OCI-LY3 (cell line): ENCODE results near the gene ACVR1.
A peak's percentile ranks its signal among the peaks of the same experiment; 100 is the strongest.

Experiments used
- H2AFZ ChIP-seq: fragments of 200-600, 300-600 bp; shearing (Covaris generic); 2 replicates; pipeline ENCODE4 v1.6.0; 2014; ENCODE audit warnings: antibody characterized with exemption, low read depth, low read length
- H3K27ac ChIP-seq: fragments of 200-600, 300-600 bp; sonication (generic); 2 replicates; pipeline ENCODE4 v1.5.1; 2014; ENCODE audit warnings: mild to moderate bottlenecking, low read length, moderate library complexity, mixed read lengths
- H3K27me3 ChIP-seq: fragments of 200-600, 300-600 bp; sonication (generic); 2 replicates; pipeline ENCODE4 v1.6.1; 2014; ENCODE audit warnings: low read depth, low read length, mixed read lengths
- H3K36me3 ChIP-seq: fragments of 200-600, 300-600 bp; sonication (generic); replicated peaks from 2 replicates; pipeline ENCODE3; 2014; ENCODE audit warnings: low read depth, low read length, mixed read lengths
- H3K4me1 ChIP-seq: fragments of 300-600, 200-600 bp; sonication (generic); 2 replicates; pipeline ENCODE4 v1.6.1; 2014; ENCODE audit warnings: low read length, mixed read lengths
- H3K4me2 ChIP-seq: fragments of 200-600, 300-600 bp; sonication (generic); 2 replicates; pipeline ENCODE4 v1.6.1; 2014; ENCODE audit warnings: low read length, mixed read lengths
- H3K4me3 ChIP-seq: fragments of 300-600, 200-600 bp; sonication (generic); 2 replicates; pipeline ENCODE4 v1.5.1; 2014; ENCODE audit warnings: antibody characterized with exemption, mild to moderate bottlenecking, low read length, moderate library complexity
- H3K79me2 ChIP-seq: fragments of 300-600, 200-600 bp; shearing (Covaris generic); 2 replicates; pipeline ENCODE4 v1.6.1; 2014; ENCODE audit warnings: mild to moderate bottlenecking, low read length, mixed read lengths
- H3K9ac ChIP-seq: fragments of 300-600, 200-600 bp; shearing (Covaris generic); 2 replicates; pipeline ENCODE4 v1.6.0; 2014; ENCODE audit warnings: mild to moderate bottlenecking, low read length, moderate library complexity
- H3K9me3 ChIP-seq: fragments of 200-600, 300-600 bp; shearing (Covaris generic); 2 replicates; pipeline ENCODE4 v1.6.1; 2014; ENCODE audit warnings: low read length, mixed read lengths; ENCODE audit not compliant: insufficient read depth
- H4K20me1 ChIP-seq: fragments of 200-600, 300-600 bp; sonication (generic); 2 replicates; pipeline ENCODE4 v1.6.1; 2016; ENCODE audit warnings: low read length, mixed read lengths; ENCODE audit not compliant: insufficient read depth
- EZH2phosphoT487 ChIP-seq: fragments of 200-600 bp; shearing (Covaris generic); IDR thresholded peaks from 2 replicates; pipeline ENCODE4 v1.6.1; 2018; ENCODE audit warnings: antibody characterized with exemption, mixed run types, low read depth
- TF ChIP-seq, protein P1 (sequence below): fragments of 200-600, 300-600 bp; sonication (generic); IDR thresholded peaks from 2 replicates; pipeline ENCODE4 v1.5.1; 2014; ENCODE audit warnings: antibody characterized with exemption, low read length, low read depth

ACVR1 gene

GRCh38 chr2:157790780-157791179, 85.3 kb downstream of the ACVR1 start:
- TF ChIP-seq, protein P1, sequence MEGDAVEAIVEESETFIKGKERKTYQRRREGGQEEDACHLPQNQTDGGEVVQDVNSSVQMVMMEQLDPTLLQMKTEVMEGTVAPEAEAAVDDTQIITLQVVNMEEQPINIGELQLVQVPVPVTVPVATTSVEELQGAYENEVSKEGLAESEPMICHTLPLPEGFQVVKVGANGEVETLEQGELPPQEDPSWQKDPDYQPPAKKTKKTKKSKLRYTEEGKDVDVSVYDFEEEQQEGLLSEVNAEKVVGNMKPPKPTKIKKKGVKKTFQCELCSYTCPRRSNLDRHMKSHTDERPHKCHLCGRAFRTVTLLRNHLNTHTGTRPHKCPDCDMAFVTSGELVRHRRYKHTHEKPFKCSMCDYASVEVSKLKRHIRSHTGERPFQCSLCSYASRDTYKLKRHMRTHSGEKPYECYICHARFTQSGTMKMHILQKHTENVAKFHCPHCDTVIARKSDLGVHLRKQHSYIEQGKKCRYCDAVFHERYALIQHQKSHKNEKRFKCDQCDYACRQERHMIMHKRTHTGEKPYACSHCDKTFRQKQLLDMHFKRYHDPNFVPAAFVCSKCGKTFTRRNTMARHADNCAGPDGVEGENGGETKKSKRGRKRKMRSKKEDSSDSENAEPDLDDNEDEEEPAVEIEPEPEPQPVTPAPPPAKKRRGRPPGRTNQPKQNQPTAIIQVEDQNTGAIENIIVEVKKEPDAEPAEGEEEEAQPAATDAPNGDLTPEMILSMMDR = no peak
- no peak for TF ChIP-seq EZH2phosphoT487
- Histone ChIP-seq H3K27ac (no peak overlapping the region), H3K27me3 (no peaks in the 10 kb centered on the region), H3K9ac (no peak overlapping the region), H3K36me3 (no peaks in the 10 kb centered on the region), H3K79me2 (no peaks in the 10 kb centered on the region), H3K4me2 (no peak overlapping the region), H3K4me3 (no peak overlapping the region), H3K9me3 (no peaks in the 10 kb centered on the region), H2AFZ (no peak overlapping the region), H4K20me1 (no peaks in the 10 kb centered on the region), H3K4me1 (peaks cover 8% of the 10 kb centered on the region)

DNA sequence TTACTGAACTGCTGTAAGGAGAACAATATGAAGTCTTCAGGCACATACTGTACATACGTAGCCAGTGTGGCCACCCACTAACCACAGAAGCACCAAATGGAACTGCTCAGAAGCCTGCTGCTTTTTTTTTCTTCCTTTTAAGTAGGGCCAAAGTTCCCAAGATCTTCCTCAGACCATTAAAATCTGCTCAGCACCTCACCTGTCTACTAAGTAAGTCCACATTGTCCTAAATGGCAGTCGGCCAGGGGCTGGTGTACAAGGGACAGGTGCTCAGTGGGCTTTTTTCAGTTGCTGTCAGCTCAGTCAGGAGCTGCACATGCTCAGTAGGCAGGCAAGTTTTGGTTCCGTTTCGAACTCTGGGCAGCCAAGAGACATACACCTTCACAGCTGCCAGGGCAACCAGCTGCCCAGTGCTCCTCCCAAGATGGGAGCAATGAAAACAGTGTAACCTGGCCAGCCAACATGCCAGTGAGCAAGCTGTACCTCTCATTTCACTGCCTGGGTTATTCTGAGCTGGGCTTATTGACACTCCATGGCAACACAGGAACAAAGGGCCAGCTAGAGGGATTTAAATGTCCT, 86.1 kb downstream of the ACVR1 start:
- H3K4me2 ChIP-seq = peak overlapping the region; percentile 17
- no peak overlapping the region for H3K4me3 ChIP-seq
- no peaks in the 10 kb centered on the region for H4K20me1 ChIP-seq
- no peak for TF ChIP-seq EZH2phosphoT487
- no peaks in the 10 kb centered on the region for H3K27me3 ChIP-seq
- H3K9ac ChIP-seq = no peak overlapping the region
- H3K4me1 ChIP-seq = peaks cover 8% of the 10 kb centered on the region
- no peak overlapping the region for H3K27ac ChIP-seq
- H3K79me2 ChIP-seq = no peaks in the 10 kb centered on the region
- H3K36me3 ChIP-seq = no peaks in the 10 kb centered on the region
- no peaks in the 10 kb centered on the region for H3K9me3 ChIP-seq
- 0 out of 2 replicates have a peak overlapping the region, but pooled peaks have one; percentile 33 for H2AFZ ChIP-seq

DNA sequence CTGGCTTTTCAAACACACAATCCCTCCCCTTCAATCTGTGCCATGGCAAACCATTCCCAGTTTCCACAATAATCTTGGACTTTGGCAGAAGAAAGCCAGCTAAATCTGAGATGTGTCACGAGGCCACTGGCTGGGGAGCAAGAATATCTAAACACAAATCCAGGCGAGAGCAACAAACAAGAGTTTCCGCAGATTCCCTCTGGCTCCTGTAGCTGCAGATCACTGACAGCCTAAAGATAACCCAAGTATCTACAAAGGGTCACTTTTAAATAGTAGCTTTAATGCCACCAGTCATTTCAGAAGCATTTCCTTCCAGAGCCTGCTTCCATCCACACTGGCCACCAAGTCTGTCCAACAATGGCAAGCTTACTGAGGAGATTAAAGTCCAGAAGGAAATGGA, 86.9 kb downstream of the ACVR1 start:
- H3K4me2 ChIP-seq = no peak overlapping the region
- H3K9me3 ChIP-seq = no peaks in the 10 kb centered on the region
- no peaks in the 10 kb centered on the region for H3K79me2 ChIP-seq
- no peaks in the 10 kb centered on the region for H3K27me3 ChIP-seq
- no peak overlapping the region for H3K9ac ChIP-seq
- no peaks in the 10 kb centered on the region for H4K20me1 ChIP-seq
- peaks cover 8% of the 10 kb centered on the region for H3K4me1 ChIP-seq
- no peak overlapping the region for H2AFZ ChIP-seq
- H3K27ac ChIP-seq = no peak overlapping the region
- H3K36me3 ChIP-seq = no peaks in the 10 kb centered on the region
- H3K4me3 ChIP-seq = no peak overlapping the region
- no peak for TF ChIP-seq EZH2phosphoT487
- TF ChIP-seq, protein P1 = no peak

GRCh38 chr2:157788201-157788600, 87.9 kb downstream of the ACVR1 start:
- Histone ChIP-seq H3K4me1 (peaks cover 8% of the 10 kb centered on the region), H3K36me3 (no peaks in the 10 kb centered on the region), H4K20me1 (no peaks in the 10 kb centered on the region), H3K9ac (no peak overlapping the region), H3K79me2 (no peaks in the 10 kb centered on the region), H3K4me3 (no peak overlapping the region), H3K27ac (no peak overlapping the region), H3K27me3 (no peaks in the 10 kb centered on the region), H2AFZ (no peak overlapping the region), H3K9me3 (no peaks in the 10 kb centered on the region), H3K4me2 (no peak overlapping the region)
- TF ChIP-seq, protein P1 = no peak
- TF ChIP-seq EZH2phosphoT487 = no peak
